Measurements from ENCODE around the gene CCDC69. TPM values are rescaled to one million over a fixed set of nuclear protein-coding genes. Genes with fewer than 3 reads are reported as not detected.

Gene CCDC69
- total RNA-seq, 1 donor from 2014 or later: 0.79 TPM

DNA sequence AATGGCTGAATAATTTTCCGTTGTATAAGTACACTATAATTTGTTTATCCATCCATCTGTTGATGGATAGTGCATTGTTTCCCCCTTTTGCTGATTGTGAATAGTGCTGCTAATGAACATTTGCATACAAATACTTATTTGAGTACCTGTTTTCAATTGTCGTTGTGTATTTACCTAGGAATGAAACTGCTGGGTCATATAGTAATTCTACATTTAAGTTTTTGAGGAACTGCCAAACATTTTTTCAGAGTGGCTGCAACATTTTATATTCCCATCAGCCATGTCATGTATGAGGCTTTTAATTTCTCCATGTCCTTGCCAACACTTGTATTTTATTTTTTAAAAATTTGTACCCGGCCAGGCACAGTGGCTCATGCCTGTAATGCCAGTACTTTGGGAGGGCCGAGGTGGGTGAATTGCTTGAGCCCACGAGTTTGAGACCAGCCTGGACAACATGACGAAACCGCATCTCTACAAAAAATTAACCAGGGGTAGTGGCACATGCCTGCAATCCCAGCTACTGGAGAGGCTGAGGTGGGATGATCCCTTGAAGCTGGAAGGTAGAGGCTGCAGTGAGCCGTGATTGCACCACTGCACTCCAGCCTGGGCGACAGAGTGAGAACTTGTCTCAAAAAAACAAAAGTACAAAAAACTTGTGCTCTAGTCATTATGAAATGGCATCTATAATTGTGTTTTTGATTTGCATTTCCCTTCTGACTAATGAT is 64.1 kb downstream of the CCDC69 start:
- Histone ChIP-seq H3K4me3 (ENCODE audit: low read depth, low read length) (no peak overlapping the region), H3K36me3 (ENCODE audit: control insufficient read depth, insufficient read depth, low read length) (no peaks in the 10 kb centered on the region), H3K27me3 (ENCODE audit: control insufficient read depth, insufficient read depth, low read length) (no peaks in the 10 kb centered on the region)
- no peak for DNase-seq (ENCODE audit: low read depth)
- no peak for FAIRE-seq
- TF ChIP-seq, protein P1, sequence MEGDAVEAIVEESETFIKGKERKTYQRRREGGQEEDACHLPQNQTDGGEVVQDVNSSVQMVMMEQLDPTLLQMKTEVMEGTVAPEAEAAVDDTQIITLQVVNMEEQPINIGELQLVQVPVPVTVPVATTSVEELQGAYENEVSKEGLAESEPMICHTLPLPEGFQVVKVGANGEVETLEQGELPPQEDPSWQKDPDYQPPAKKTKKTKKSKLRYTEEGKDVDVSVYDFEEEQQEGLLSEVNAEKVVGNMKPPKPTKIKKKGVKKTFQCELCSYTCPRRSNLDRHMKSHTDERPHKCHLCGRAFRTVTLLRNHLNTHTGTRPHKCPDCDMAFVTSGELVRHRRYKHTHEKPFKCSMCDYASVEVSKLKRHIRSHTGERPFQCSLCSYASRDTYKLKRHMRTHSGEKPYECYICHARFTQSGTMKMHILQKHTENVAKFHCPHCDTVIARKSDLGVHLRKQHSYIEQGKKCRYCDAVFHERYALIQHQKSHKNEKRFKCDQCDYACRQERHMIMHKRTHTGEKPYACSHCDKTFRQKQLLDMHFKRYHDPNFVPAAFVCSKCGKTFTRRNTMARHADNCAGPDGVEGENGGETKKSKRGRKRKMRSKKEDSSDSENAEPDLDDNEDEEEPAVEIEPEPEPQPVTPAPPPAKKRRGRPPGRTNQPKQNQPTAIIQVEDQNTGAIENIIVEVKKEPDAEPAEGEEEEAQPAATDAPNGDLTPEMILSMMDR (IDR thresholded peaks at IDR 0.05; ENCODE audit: insufficient read depth, low read length, severe bottlenecking): no peak

DNA sequence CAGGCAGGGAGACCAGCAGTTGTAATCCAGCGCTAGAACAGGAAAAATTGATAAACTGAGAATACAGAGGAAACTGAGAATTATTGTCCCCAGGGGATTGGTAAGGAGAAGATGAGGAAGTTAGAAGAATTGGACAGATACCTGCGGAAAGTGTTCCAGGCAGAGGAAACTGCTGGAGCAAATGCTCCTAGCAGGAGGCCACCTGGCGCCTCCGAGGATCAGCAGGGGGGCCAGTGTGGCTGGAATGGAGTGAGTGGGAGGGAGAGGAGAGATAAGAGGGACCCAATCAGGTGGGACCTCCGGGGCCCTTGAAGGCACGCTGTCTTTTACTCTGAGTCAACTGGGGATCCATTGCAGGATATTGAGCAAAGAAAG is 65.6 kb downstream of the CCDC69 start:
- DNase-seq (ENCODE audit: low read depth): no peak
- H3K27me3 ChIP-seq (ENCODE audit: control insufficient read depth, insufficient read depth, low read length): no peaks in the 10 kb centered on the region
- peak overlapping the region; percentile 48 for H3K4me3 ChIP-seq (ENCODE audit: low read depth, low read length)
- TF ChIP-seq, protein P1 (IDR thresholded peaks at IDR 0.05; ENCODE audit: insufficient read depth, low read length, severe bottlenecking): no peak
- no peaks in the 10 kb centered on the region for H3K36me3 ChIP-seq (ENCODE audit: control insufficient read depth, insufficient read depth, low read length)
- FAIRE-seq: no peak

DNA sequence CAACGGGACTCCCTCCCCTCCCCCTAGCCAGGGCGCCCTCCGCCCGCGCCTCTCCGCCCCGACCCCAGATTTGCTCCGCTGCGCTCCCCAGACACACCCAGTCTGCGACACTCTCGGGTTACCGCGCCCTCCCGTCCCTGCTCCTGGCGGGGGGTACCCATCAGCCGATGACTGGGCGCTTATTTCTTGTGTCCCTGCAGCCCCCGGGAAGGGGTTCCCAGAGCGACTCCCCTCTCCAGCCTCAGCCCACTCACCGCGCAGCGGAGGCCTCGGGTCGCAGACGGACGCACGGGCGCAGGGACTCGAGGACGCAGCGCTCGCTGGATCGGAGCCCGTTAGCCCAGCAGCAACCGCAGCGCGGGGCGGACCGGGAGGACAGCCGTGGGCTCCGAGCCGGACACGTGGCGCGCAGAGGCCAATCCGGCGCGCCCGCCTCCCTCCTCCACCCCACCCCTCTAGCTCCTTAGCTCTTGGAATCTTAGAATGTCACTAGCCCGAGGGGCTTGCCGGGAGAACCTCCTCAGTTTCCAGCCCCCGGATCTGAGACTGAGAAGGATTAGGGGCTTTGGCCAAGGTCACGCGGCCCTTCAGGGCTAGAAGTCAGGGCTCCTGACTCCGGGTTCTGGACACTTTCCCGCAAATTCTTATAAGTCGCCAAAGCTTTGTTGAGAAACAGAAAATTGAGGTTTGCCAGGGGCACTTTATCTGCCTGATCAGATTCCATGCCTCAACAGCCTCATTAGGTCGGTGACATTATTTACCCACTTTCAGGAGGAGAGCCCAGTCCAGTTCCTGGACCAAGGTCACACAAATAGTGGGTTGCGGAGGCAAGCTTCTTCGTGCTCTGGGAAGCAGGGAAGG is 66.2 kb downstream of the CCDC69 start, which contains the start of gene ANXA6:
TSS of gene ANXA6 (minus strand) at position 354 of the 861 bp plus-strand sequence. CDS start 9,878 bp downstream, outside the sequence.
- peak; percentile 50 for DNase-seq (ENCODE audit: low read depth)
- H3K27me3 ChIP-seq (ENCODE audit: control insufficient read depth, insufficient read depth, low read length): no peaks in the 10 kb centered on the region
- H3K36me3 ChIP-seq (ENCODE audit: control insufficient read depth, insufficient read depth, low read length): no peaks in the 10 kb centered on the region
- TF ChIP-seq, protein P1 (IDR thresholded peaks at IDR 0.05; ENCODE audit: insufficient read depth, low read length, severe bottlenecking): no peak
- no peak for FAIRE-seq
- H3K4me3 ChIP-seq (ENCODE audit: low read depth, low read length): peak within 1 kb of the TSS; percentile 48

DNA sequence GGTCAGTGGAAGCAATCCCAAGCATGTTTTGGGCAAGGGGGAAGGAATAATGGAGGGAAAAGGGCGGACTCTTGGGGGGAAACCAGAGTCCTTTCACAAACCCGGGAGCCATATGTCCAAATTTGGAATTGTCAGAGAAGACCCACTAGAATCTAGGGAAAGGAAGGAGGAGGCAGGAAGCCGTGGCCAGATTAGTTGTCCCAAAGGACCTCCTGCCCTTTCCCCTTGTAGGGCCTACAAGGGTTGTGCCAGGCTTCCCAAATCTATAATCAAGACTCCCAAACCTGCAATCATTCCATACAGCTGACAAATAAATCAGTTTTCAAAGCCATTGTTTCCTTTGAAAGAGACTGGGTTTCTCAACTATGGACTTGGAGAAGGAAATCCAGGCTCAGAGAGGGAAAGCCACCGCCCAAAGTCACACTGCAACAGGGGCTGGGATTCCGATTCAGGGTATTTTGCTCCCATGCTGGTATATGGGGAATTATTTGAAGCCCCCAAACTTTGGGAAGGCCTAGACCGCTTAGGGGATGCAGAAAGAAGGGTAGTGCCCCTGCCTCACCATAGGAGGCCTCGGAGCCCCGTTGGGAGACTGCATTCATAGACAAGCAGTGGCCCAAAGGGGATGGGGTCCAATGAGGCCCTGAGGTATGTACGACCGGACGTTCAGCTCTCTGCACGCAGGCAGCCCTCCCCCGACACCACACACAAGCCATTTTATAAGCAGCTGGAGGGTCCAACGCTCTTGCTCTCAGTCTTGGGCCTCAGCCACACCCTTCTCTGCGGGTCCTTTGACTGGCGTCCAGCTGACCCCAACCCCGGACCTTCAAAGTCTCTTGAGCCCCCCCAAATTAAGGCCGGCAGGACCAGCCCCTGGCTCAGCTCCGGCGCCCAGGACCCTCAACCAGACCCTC is 67.1 kb downstream of the CCDC69 start:
- no peaks in the 10 kb centered on the region for H3K36me3 ChIP-seq (ENCODE audit: control insufficient read depth, insufficient read depth, low read length)
- peak overlapping the region; percentile 48 for H3K4me3 ChIP-seq (ENCODE audit: low read depth, low read length)
- no peaks in the 10 kb centered on the region for H3K27me3 ChIP-seq (ENCODE audit: control insufficient read depth, insufficient read depth, low read length)
- FAIRE-seq: no peak
- no peak for DNase-seq (ENCODE audit: low read depth)
- TF ChIP-seq, protein P1 (IDR thresholded peaks at IDR 0.05; ENCODE audit: insufficient read depth, low read length, severe bottlenecking): no peak

DNA sequence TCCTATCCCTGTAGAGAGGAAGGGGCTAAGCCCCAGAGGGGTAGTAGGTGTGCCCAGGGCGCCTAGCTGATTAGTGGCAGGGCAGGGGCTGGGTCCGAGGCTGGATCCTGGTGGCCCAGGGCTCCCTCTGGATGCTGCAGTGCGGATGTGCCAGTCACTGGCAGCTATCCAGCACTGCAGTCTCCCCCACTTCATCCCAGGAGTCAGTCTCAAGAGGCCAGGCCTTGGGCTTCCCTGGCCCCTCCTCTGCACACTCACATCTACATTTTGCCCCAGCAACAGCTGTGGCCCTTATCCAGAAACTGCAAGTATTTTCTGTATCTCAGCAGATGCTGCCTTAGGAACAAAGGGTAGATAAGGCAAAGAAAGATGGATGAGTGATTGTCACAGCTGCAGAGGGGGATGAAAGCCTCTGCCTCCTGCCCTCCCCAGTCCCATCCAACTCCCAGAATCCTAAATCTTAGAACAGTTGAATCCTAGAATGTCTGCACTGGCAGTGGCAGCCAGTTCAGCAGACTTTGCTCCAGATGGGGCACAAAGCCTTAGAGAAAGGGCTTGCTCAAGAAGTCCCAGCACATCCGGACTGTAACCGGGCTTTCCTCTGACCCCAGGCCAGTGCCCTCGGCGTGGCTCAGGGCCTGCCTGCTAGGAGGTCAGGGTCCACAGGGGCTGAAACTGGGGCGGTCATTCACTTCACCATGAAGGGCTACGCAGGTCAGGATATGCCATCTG is 68.0 kb downstream of the CCDC69 start:
- TF ChIP-seq, protein P1 (IDR thresholded peaks at IDR 0.05; ENCODE audit: insufficient read depth, low read length, severe bottlenecking): no peak
- DNase-seq (ENCODE audit: low read depth) (no peak), FAIRE-seq (no peak)
- Histone ChIP-seq H3K4me3 (ENCODE audit: low read depth, low read length) (no peak overlapping the region), H3K27me3 (ENCODE audit: control insufficient read depth, insufficient read depth, low read length) (no peaks in the 10 kb centered on the region), H3K36me3 (ENCODE audit: control insufficient read depth, insufficient read depth, low read length) (no peaks in the 10 kb centered on the region)
